NCI-H146 treated with DMSO at 0.1 percent for 48 hours (cell line): Measurements from ENCODE around the gene NCR2.

ENCODE experiments used
- DNase-seq: peaks from one replicate; lab custom pipeline; 2025; ENCODE audit not compliant: unreplicated experiment; lab: John Stamatoyannopoulos, UW

Gene NCR2

GRCh38 chr6:41356825-41357224 is 21.4 kb downstream of the NCR2 start:
- DNase-seq, result no peak

GRCh38 chr6:41358503-41358902 is 23.1 kb downstream of the NCR2 start:
- no peak for DNase-seq

GRCh38 chr6:41359617-41360313 is 24.4 kb downstream of the NCR2 start:
- no peak for DNase-seq

GRCh38 chr6:41360314-41360685 is 24.9 kb downstream of the NCR2 start:
- no peak for DNase-seq

- no peak for DNase-seq
These were observed 30.7 kb downstream of the NCR2 start for GRCh38 chr6:41366150-41366549.

GRCh38 chr6:41367061-41367460 is 31.7 kb downstream of the NCR2 start:
- DNase-seq, result no peak

- DNase-seq, result peak; percentile 88
These were observed 32.3 kb downstream of the NCR2 start for GRCh38 chr6:41367700-41368099.

- DNase-seq, result no peak
These were observed 35.2 kb downstream of the NCR2 start for GRCh38 chr6:41370488-41371111.

GRCh38 chr6:41371461-41371991 is 36.1 kb downstream of the NCR2 start:
- no peak for DNase-seq

GRCh38 chr6:41371992-41372831 is 36.8 kb downstream of the NCR2 start:
- DNase-seq, result no peak

- no peak for DNase-seq
These were observed 37.6 kb downstream of the NCR2 start for GRCh38 chr6:41372832-41373626.

GRCh38 chr6:41373627-41373918 is 38.2 kb downstream of the NCR2 start:
- no peak for DNase-seq

GRCh38 chr6:41373919-41374617 is 38.7 kb downstream of the NCR2 start:
- peak; percentile 32 for DNase-seq

- no peak for DNase-seq
These were observed 39.5 kb downstream of the NCR2 start for GRCh38 chr6:41374618-41375590.

GRCh38 chr6:41375598-41376151 is 40.3 kb downstream of the NCR2 start:
- DNase-seq, result no peak

- DNase-seq, result no peak
These were observed 40.8 kb downstream of the NCR2 start for GRCh38 chr6:41376176-41376575.

- DNase-seq, result no peak
These were observed 41.7 kb downstream of the NCR2 start for GRCh38 chr6:41377071-41377470.

- DNase-seq, result no peak
These were observed 43.9 kb downstream of the NCR2 start for GRCh38 chr6:41379306-41379705.

GRCh38 chr6:41386594-41386993 is 51.2 kb downstream of the NCR2 start:
- no peak for DNase-seq
